Fibroblast of the aortic adventitia (primary cell): Measurements from ENCODE around the gene CHCHD4. TPM values are rescaled to one million over a fixed set of nuclear protein-coding genes. Genes with fewer than 3 reads are reported as not detected.

Source experiments
- DNase-seq: peaks from one replicate; pipeline ENCODE4 v3.0.0-alpha.2; 2010; ENCODE audit warnings: low read depth
- H3K4me3 ChIP-seq: 2 replicates; pipeline ENCODE4 v1.5.1; 2011; ENCODE audit warnings: low read depth, mild to moderate bottlenecking, control low read depth, low read length, moderate library complexity
- total RNA-seq: library from RNA; depleted of rRNA; stranded (reverse); fragments of >200 nt; gene quantifications from 2 replicates; pipeline ENCODE4 v1.2.3, GENCODE V29; 2012; ENCODE audit warnings: low replicate concordance
- TF ChIP-seq, protein P1 (sequence below): IDR thresholded peaks from 2 replicates; pipeline ENCODE4 v1.5.1; 2011; ENCODE audit warnings: mild to moderate bottlenecking, low read length, control low read depth, inconsistent platforms; ENCODE audit not compliant: insufficient read depth

The CHCHD4 gene
- 3.8 and 12.7 TPM in 2 replicates for total RNA-seq

DNA sequence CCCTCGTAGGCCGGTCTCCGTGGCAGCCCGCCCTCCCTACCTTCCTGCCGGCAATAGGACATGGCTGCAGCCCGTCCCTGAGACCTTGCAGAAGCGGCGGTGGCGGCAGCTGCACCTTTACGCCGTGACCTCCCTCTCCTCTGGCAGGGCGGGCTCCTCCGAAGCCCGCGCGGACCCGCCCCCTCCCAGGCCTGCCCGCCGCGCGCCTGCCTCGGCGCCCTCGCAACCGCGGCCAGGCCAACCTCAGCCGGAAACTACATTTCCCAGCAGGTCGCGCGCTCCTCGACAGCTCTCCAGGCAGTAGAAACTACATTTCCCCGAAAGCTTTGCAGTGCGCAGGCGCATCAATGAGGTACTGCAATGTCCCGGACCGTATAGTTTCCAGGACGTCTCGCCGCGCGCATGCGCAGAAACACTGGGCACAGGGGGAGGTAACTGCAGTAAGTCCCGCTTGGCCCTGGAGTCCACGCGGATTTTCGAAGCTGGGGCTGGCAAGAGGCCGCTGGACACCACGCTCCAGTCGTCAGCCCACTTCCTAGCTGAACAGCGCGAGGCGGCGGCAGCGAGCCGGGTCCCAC lies at the start of gene CHCHD4, which contains the start of gene TMEM43:
Gene CHCHD4, minus strand, starts transcription at position 256 of the 578 bp plus-strand sequence. Its CDS starts 194 bp downstream, at position 62.
Gene TMEM43, plus strand, starts transcription at position 438 of the 578 bp plus-strand sequence. CDS start 142 bp downstream, outside the sequence.
- peak; percentile 99 for DNase-seq
- peak within 1 kb of the TSS; percentile 98 for H3K4me3 ChIP-seq
- TF ChIP-seq, protein P1, sequence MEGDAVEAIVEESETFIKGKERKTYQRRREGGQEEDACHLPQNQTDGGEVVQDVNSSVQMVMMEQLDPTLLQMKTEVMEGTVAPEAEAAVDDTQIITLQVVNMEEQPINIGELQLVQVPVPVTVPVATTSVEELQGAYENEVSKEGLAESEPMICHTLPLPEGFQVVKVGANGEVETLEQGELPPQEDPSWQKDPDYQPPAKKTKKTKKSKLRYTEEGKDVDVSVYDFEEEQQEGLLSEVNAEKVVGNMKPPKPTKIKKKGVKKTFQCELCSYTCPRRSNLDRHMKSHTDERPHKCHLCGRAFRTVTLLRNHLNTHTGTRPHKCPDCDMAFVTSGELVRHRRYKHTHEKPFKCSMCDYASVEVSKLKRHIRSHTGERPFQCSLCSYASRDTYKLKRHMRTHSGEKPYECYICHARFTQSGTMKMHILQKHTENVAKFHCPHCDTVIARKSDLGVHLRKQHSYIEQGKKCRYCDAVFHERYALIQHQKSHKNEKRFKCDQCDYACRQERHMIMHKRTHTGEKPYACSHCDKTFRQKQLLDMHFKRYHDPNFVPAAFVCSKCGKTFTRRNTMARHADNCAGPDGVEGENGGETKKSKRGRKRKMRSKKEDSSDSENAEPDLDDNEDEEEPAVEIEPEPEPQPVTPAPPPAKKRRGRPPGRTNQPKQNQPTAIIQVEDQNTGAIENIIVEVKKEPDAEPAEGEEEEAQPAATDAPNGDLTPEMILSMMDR, result no peak

DNA sequence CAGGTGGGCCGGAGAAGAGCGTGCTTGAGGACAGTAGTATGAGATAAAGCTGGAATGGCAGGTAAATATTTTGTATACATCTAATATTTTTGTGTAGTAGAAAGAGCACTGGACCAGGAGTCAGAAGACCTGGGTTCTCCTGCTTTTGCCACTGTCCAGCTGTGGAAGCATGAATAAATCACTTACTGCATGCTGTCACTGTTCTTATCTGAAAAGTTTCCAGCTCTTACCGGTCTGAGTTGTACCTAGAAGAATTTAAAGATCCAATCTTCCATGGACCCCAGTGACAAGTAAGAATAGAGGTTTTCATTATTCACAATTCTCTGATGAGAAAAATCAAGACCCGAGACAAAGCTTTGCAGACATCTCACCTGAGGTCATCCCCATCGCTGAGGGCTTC lies 47.8 kb upstream of the CHCHD4 start:
- TF ChIP-seq, protein P1, result no peak
- no peak overlapping the region for H3K4me3 ChIP-seq
- no peak for DNase-seq

GRCh38 chr3:14170531-14171159 lies 46.0 kb upstream of the CHCHD4 start:
- TF ChIP-seq, protein P1, result no peak
- H3K4me3 ChIP-seq, result no peak overlapping the region
- peak; percentile 92 for DNase-seq

- H3K4me3 ChIP-seq, result no peak overlapping the region
- TF ChIP-seq, protein P1, result no peak
- peak; percentile 17 for DNase-seq
These were observed 45.2 kb upstream of the CHCHD4 start for GRCh38 chr3:14169871-14170270.

DNA sequence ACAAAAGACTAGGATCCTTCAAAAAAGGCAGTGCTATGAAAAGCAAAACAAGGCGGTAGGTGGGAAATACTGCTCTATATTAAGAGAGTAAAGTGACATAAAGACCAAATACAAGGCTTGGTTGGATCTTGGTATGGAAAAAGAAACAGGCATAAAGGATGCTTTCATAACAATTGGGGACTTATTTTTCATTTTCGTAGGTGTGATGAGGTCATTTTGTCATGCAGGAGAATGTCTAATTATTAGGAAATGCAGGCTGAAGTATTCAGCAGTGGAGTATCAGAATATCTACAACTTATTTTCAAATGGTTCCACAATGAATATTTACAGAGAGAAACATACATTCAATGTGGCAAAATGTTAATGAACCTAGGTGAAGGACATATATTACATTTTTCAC lies 44.8 kb upstream of the CHCHD4 start:
- no peak for DNase-seq
- TF ChIP-seq, protein P1, result no peak
- no peak overlapping the region for H3K4me3 ChIP-seq

DNA sequence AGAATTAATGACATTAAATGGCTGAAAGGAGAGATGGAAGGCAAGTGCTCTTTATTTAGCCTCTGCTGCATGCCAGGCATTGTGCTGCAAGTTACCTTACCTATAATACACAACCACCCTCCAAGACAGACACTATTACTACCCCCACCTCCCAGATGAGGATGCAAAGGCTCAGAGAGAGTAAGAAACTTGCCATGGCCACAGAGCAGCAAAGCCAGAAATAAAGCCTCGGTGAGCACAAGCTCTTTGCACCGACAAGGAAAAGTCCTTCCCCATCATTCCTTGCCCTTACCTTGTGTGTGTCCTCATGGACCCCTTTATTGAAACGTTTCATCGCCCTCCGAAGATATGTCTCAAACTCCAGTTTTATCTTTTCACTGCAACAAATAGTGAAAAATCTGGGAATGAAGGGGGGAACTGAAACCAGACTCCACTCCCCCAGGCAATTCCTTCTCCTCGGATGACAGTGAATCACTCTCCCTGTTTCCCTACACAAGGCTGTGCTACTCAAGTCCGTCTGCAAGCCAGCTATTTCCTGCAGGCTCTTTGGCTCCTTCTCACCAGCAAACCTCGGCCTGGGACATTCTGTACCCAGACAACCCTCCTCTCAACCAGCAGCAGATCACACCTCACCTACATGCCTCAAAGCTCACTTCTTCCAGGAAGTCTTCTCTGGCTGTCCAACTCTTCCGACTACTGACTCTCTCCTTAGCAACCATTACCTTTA lies 42.4 kb upstream of the CHCHD4 start:
- TF ChIP-seq, protein P1, result no peak
- H3K4me3 ChIP-seq, result no peak overlapping the region
- DNase-seq, result no peak
